PC-3 (cell line): ENCODE measurements around the gene CIAO3. TPM values are rescaled to one million over a fixed set of nuclear protein-coding genes. Genes with fewer than 3 reads are reported as not detected.

Experiments used
- ATAC-seq: fragments of 200-7000 bp; cut with Tn5 transposase; 2 replicates; pipeline ENCODE4 v1.9.1; 2020; ENCODE audit warnings: mild to moderate bottlenecking, moderate library complexity
- BruUV-seq: library from RNA; stranded (reverse); fragments of 400-500 nt; replicated peaks from 2 replicates; lab custom pipeline; 2021; lab: Mats Ljungman, UMichigan
- CTCF ChIA-PET: fragments of 300-600 bp; sonication (Branson Sonifier 250); formaldehyde crosslinking; loops from one replicate; lab custom pipeline; 2022; ENCODE audit warnings: antibody characterized with exemption; lab: Charles Lee
- POLR2A ChIA-PET: fragments of 300-600 bp; sonication (Branson Sonifier 250); formaldehyde crosslinking; loops from one replicate; lab custom pipeline; 2022; ENCODE audit warnings: antibody characterized with exemption; ENCODE audit not compliant: unreplicated experiment; lab: Charles Lee
- DNase-seq: peaks from one replicate; pipeline ENCODE4 v3.0.0-alpha.2; 2015
- H2AFZ ChIP-seq: fragments of 300-600 bp; sonication (generic); 2 replicates; pipeline ENCODE4 v1.6.0; 2016; ENCODE audit warnings: antibody characterized with exemption, low read length
- H3F3A ChIP-seq: fragments of 300-600 bp; sonication (generic); one replicate; pipeline ENCODE4 v1.6.0; 2017; ENCODE audit warnings: antibody characterized with exemption, low read length, control low read depth, mild to moderate bottlenecking; ENCODE audit not compliant: unreplicated experiment
- H3K27ac ChIP-seq: fragments of 300-600 bp; sonication (generic); 2 replicates; pipeline ENCODE4 v1.5.1; 2016; ENCODE audit warnings: mild to moderate bottlenecking, low read length
- H3K27me3 ChIP-seq: fragments of 300-600 bp; sonication (generic); 2 replicates; pipeline ENCODE4 v1.6.1; 2016; ENCODE audit warnings: low read length, mixed read lengths
- H3K36me3 ChIP-seq: fragments of 300-600 bp; sonication (generic); 2 replicates; pipeline ENCODE4 v1.6.1; 2016; ENCODE audit warnings: low read depth, mixed run types, low read length, mixed read lengths
- H3K4me1 ChIP-seq: fragments of 300-600 bp; sonication (generic); 2 replicates; pipeline ENCODE4 v1.5.1; 2016; ENCODE audit warnings: low read length; ENCODE audit not compliant: insufficient read depth
- H3K4me2 ChIP-seq: fragments of 300-600 bp; sonication (generic); 2 replicates; pipeline ENCODE4 v1.6.0; 2016; ENCODE audit warnings: low read length
- H3K4me3 ChIP-seq: fragments of 300-600 bp; sonication (generic); 2 replicates; pipeline ENCODE4 v1.5.1; 2016; ENCODE audit warnings: mild to moderate bottlenecking, low read length, mixed read lengths
- H3K79me2 ChIP-seq: fragments of 300-600 bp; sonication (generic); 2 replicates; pipeline ENCODE4 v1.6.1; 2017; ENCODE audit warnings: low read length, mixed read lengths
- H3K9ac ChIP-seq: fragments of 300-600 bp; sonication (generic); 2 replicates; pipeline ENCODE4 v1.6.0; 2016; ENCODE audit warnings: mild to moderate bottlenecking, low read length
- H3K9me2 ChIP-seq: fragments of 300-600 bp; sonication (generic); replicated peaks from 2 replicates; pipeline ENCODE4 v1.6.1; 2016; ENCODE audit warnings: mixed run types, low read length, mixed read lengths
- H3K9me3 ChIP-seq: fragments of 300-600 bp; sonication (generic); 2 replicates; pipeline ENCODE4 v1.6.1; 2016; ENCODE audit warnings: low read length, mixed read lengths
- H4K20me1 ChIP-seq: fragments of 300-600 bp; sonication (generic); 2 replicates; pipeline ENCODE4 v1.6.1; 2016; ENCODE audit warnings: low read length, mixed read lengths
- EZH2 ChIP-seq: fragments of 300-600 bp; sonication (generic); IDR thresholded peaks from one replicate; pipeline ENCODE4 v1.6.1; 2017; ENCODE audit warnings: antibody characterized with exemption, mild to moderate bottlenecking, low read length; ENCODE audit not compliant: unreplicated experiment
- EZH2phosphoT487 ChIP-seq: fragments of 300-600 bp; sonication (generic); IDR thresholded peaks from 2 replicates; pipeline ENCODE4 v1.6.1; 2018; ENCODE audit warnings: mild to moderate bottlenecking, antibody characterized with exemption, low read length, borderline replicate concordance
- intact Hi-C: fragments of 100-400 bp; cut with micrococcal nuclease; formaldehyde crosslinking; loops from 2 replicates; pipeline ENCODE4 v1.9.0; 2023
- total RNA-seq: library from RNA; depleted of rRNA; stranded (reverse); fragments of >200 nt; gene quantifications from 2 replicates; pipeline ENCODE4 v1.2.3, GENCODE V29; 2014
- TF ChIP-seq, protein P1 (sequence below): fragments of 300-600 bp; sonication (generic); conservative IDR thresholded peaks from 2 replicates; pipeline ENCODE4 v1.5.1; 2017; ENCODE audit warnings: antibody characterized with exemption, low read depth, mild to moderate bottlenecking, low read length

Gene CIAO3
- total RNA-seq, 1 experiment from 2014 or later, result 46.1 TPM

DNA sequence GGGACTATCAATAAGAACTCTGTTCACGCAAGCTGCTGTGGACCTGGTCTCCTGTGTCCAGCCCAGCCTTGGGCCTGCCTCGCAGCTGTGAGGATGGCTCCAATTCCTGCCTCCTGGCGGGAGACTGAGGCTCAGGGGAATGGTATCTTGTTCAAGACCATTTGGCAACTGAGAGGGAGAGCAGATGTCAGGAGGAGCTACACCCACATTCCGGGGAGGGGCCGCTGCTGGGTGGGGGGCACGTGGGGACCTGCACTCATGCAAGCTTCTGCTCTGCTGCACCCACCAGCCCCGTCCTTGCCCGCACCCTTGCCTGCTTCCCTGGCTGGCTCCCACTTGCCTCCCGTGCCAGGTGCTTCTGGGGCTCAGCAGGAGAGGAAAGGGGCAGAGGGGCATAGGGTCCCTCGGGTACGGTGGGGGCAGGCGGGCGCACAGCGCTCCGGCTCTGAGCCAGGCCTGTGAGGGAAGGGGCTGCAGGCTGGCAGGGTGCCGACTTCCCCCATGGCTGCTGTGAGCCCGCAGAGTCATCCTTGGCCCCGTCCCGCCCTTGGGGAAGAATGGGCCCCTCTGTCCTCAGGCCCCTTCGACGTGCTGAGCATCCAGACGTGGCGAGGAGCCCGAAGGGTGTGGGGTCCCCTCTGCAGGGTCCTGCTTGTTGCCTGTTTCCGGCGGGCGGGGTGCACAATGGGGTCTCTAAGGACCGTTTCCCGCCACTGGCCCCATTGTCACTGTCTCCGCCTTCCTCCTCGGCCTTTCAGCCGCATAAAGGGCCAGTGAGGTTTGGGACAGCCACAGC lies 23.1 kb downstream of the CIAO3 start:
- Histone ChIP-seq H3K9me2 (no peaks in the 10 kb centered on the region), H3K79me2 (peaks cover 19% of the 10 kb centered on the region), H3K4me2 (no peak overlapping the region), H3K9ac (no peak overlapping the region), H2AFZ (no peak overlapping the region), H4K20me1 (peaks cover 8% of the 10 kb centered on the region; the same call in 1 of the 2 replicates), H3K36me3 (no peaks in the 10 kb centered on the region), H3F3A (no peaks in the 10 kb centered on the region), H3K9me3 (no peaks in the 10 kb centered on the region), H3K27me3 (no peaks in the 10 kb centered on the region), H3K27ac (no peak overlapping the region), H3K4me1 (peaks cover 38% of the 10 kb centered on the region), H3K4me3 (no peak overlapping the region)
- ATAC-seq, result no peak
- POLR2A ChIA-PET, result no interaction called here
- CTCF ChIA-PET, result no interaction called here
- DNase-seq, result no peak
- TF ChIP-seq, protein P1, sequence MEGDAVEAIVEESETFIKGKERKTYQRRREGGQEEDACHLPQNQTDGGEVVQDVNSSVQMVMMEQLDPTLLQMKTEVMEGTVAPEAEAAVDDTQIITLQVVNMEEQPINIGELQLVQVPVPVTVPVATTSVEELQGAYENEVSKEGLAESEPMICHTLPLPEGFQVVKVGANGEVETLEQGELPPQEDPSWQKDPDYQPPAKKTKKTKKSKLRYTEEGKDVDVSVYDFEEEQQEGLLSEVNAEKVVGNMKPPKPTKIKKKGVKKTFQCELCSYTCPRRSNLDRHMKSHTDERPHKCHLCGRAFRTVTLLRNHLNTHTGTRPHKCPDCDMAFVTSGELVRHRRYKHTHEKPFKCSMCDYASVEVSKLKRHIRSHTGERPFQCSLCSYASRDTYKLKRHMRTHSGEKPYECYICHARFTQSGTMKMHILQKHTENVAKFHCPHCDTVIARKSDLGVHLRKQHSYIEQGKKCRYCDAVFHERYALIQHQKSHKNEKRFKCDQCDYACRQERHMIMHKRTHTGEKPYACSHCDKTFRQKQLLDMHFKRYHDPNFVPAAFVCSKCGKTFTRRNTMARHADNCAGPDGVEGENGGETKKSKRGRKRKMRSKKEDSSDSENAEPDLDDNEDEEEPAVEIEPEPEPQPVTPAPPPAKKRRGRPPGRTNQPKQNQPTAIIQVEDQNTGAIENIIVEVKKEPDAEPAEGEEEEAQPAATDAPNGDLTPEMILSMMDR, result no peak
- TF ChIP-seq EZH2, result no peak
- TF ChIP-seq EZH2phosphoT487, result no peak
- no TSS peak for BruUV-seq
- intact Hi-C loops, result loop anchor here (10.0 kb wide), 1 partner anchor 67 kb away; the partner anchor contains the start of genes CHTF18 and RPUSD1

DNA sequence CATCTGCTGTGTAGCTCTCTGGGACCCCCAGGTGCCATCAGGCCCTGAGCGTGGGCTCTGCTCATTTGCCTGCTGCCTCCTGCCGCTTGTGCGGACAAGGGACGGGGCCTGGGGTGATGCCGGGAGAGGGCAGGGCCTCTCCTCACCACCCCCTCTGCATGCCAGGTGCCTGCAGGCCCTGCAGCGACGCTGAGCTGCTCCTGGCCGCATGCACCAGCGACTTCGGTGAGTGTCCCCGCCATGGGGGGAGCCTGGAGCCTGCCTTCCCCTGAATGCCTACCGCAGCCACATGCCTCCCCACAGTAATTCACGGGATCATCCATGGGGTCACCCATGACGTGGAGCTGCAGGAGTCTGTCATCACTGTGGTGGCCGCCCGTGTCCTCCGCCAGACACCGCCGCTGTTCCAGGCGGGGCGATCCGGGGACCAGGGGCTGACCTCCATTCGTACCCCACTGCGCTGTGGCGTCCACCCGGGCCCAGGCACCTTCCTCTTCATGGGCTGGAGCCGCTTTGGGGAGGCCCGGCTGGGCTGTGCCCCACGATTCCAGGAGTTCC lies 23.9 kb downstream of the CIAO3 start:
- Histone ChIP-seq H3F3A (no peaks in the 10 kb centered on the region), H3K27ac (no peak overlapping the region), H3K9me3 (no peaks in the 10 kb centered on the region), H3K27me3 (no peaks in the 10 kb centered on the region), H3K9me2 (no peaks in the 10 kb centered on the region), H3K4me3 (peak overlapping the region; percentile 71), H3K79me2 (peaks cover 19% of the 10 kb centered on the region), H3K4me1 (peaks cover 34% of the 10 kb centered on the region), H2AFZ (no peak overlapping the region), H3K36me3 (no peaks in the 10 kb centered on the region), H4K20me1 (peaks cover 8% of the 10 kb centered on the region; the same call in 1 of the 2 replicates), H3K9ac (no peak overlapping the region), H3K4me2 (peak overlapping the region; percentile 86)
- TF ChIP-seq EZH2phosphoT487, result no peak
- TF ChIP-seq, protein P1, result no peak
- TF ChIP-seq EZH2, result no peak
- no peak for DNase-seq
- no TSS peak for BruUV-seq
- no peak for ATAC-seq
- ChIA-PET POLR2A (no interaction called here), CTCF (no interaction called here)
- intact Hi-C loops, result loop anchor here (10.0 kb wide), 1 partner anchor 68 kb away; the partner anchor contains the start of genes CHTF18 and RPUSD1
